Nephron (organoid): ENCODE results near the gene GSAP.
A peak's percentile ranks its signal among the peaks of the same experiment; 100 is the strongest.

Experiments used
- H3K27ac Mint-ChIP-seq, 3 experiments: 2 replicates each; pipeline ENCODE4 v1.8.0; 2020; ENCODE audit warnings: mixed read lengths in 3 of 3, mild to moderate bottlenecking in 2 of 3, moderate library complexity in 1 of 3
- H3K27me3 Mint-ChIP-seq: 2 replicates; pipeline ENCODE4 v1.8.0; 2021; ENCODE audit warnings: low read depth, mild to moderate bottlenecking, moderate library complexity, mixed read lengths
- H3K36me3 Mint-ChIP-seq: 2 replicates; pipeline ENCODE4 v1.8.0; 2020; ENCODE audit warnings: low read depth, mixed read lengths
- H3K4me1 Mint-ChIP-seq: 2 replicates; pipeline ENCODE4 v1.8.0; 2020; ENCODE audit warnings: mixed read lengths
- H3K4me3 Mint-ChIP-seq, 3 experiments: 2 replicates each; pipeline ENCODE4 v1.8.0; 2020; ENCODE audit warnings: mild to moderate bottlenecking in 3 of 3, mixed read lengths in 3 of 3, moderate library complexity in 2 of 3
- H3K9me3 Mint-ChIP-seq: 2 replicates; pipeline ENCODE4 v1.8.0; 2020; ENCODE audit warnings: mixed read lengths
- CTCF ChIP-seq, 3 experiments: fragments of 200-600 bp; sonication (generic); IDR thresholded peaks; one replicate each; pipeline ENCODE4 v1.5.0; 2021; ENCODE audit warnings: antibody characterized with exemption in 3 of 3; ENCODE audit not compliant: unreplicated experiment in 3 of 3

Gene GSAP

GRCh38 chr7:77395626-77396025 lies 20.5 kb downstream of the GSAP start:
- Mint-ChIP-seq H3K4me1 (peaks cover 6% of the 10 kb centered on the region), H3K27ac (no peak overlapping the region), H3K9me3 (no peaks in the 10 kb centered on the region), H3K4me3 (no peak overlapping the region), H3K27me3 (peaks cover 5% of the 10 kb centered on the region), H3K36me3 (no peaks in the 10 kb centered on the region)
- no peak for TF ChIP-seq CTCF (IDR thresholded peaks at IDR 0.05; ENCODE audit: unreplicated experiment in 3 of 3)

DNA sequence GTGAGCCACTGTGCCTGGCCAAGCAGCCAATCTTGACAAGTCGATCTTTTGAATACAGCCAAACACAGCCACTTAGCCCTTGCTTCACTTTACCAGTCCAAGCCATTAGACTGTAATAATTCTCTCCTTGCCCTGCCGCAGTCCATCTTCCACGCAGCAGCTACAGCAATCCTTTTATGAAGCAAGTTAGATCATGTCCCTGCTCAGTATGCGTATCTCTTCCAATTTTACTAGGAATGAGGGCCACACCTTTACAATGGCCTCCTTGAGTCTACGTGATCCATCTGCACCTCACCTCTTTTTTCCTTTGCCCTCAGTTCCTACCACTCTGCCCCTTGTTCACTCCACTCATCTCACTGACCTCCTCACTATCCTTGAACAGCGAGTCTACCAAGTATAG lies 22.2 kb downstream of the GSAP start:
- Mint-ChIP-seq H3K9me3 (no peaks in the 10 kb centered on the region), H3K36me3 (peaks cover under 1% of the 10 kb centered on the region), H3K4me1 (peaks cover 6% of the 10 kb centered on the region), H3K27ac (no peak overlapping the region), H3K4me3 (no peak overlapping the region), H3K27me3 (peaks cover 5% of the 10 kb centered on the region)
- no peak for TF ChIP-seq CTCF (IDR thresholded peaks at IDR 0.05; ENCODE audit: unreplicated experiment in 3 of 3)

DNA sequence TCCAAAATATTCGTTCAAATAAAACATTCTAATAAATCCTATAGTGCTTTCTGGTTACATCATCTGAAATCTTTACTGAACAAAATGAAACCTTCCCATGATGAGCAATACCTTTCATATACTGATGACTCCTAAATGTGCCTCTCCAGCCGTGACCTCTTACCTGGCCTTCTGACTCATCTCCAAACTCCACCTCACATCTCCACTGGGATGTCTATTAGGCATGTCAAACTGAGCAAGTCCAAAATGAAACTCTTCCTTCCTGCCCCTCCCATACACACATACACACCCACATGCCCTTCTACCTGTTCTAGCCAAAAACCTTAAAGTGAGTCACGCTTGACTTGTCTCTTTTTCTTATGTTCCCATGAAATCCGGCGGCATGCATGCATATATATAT lies 22.9 kb downstream of the GSAP start:
- no peaks in the 10 kb centered on the region for H3K9me3 Mint-ChIP-seq
- no peak for TF ChIP-seq CTCF (IDR thresholded peaks at IDR 0.05; ENCODE audit: unreplicated experiment in 3 of 3)
- peaks cover 4% of the 10 kb centered on the region for H3K36me3 Mint-ChIP-seq
- peaks cover 5% of the 10 kb centered on the region for H3K27me3 Mint-ChIP-seq
- H3K27ac Mint-ChIP-seq: no peak overlapping the region
- peaks cover 6% of the 10 kb centered on the region for H3K4me1 Mint-ChIP-seq
- H3K4me3 Mint-ChIP-seq: no peak overlapping the region

DNA sequence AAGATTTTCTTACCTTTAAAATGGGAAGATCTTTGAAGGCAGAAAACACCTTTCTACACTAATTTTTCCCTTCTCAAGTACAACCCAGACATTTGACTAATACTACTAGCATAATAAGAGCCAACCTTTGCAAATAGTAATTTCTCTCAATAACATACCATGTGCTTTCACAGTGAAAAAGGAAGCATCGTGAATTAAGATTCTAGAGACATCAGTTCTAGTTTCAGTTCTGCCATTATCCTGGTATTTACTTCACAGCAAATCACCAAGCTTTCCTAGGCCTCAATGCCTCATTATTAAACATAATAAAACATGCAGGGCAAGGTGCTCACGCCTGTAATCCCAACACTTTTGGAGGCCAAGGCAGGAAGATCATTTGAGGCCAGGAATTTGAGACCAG lies 24.9 kb downstream of the GSAP start:
- TF ChIP-seq CTCF (IDR thresholded peaks at IDR 0.05; ENCODE audit: unreplicated experiment in 3 of 3): no peak
- Mint-ChIP-seq H3K4me3 (no peak overlapping the region), H3K9me3 (no peaks in the 10 kb centered on the region), H3K4me1 (peaks cover 11% of the 10 kb centered on the region), H3K27me3 (peaks cover 5% of the 10 kb centered on the region), H3K27ac (no peak overlapping the region), H3K36me3 (peaks cover 4% of the 10 kb centered on the region)

GRCh38 chr7:77388055-77388641 lies 28.0 kb downstream of the GSAP start:
- peaks cover 5% of the 10 kb centered on the region for H3K27me3 Mint-ChIP-seq
- no peak overlapping the region for H3K27ac Mint-ChIP-seq
- peaks cover 6% of the 10 kb centered on the region for H3K4me1 Mint-ChIP-seq
- peaks cover 4% of the 10 kb centered on the region for H3K36me3 Mint-ChIP-seq
- no peak for TF ChIP-seq CTCF (IDR thresholded peaks at IDR 0.05; ENCODE audit: unreplicated experiment in 3 of 3)
- H3K9me3 Mint-ChIP-seq: no peaks in the 10 kb centered on the region
- no peak overlapping the region for H3K4me3 Mint-ChIP-seq

DNA sequence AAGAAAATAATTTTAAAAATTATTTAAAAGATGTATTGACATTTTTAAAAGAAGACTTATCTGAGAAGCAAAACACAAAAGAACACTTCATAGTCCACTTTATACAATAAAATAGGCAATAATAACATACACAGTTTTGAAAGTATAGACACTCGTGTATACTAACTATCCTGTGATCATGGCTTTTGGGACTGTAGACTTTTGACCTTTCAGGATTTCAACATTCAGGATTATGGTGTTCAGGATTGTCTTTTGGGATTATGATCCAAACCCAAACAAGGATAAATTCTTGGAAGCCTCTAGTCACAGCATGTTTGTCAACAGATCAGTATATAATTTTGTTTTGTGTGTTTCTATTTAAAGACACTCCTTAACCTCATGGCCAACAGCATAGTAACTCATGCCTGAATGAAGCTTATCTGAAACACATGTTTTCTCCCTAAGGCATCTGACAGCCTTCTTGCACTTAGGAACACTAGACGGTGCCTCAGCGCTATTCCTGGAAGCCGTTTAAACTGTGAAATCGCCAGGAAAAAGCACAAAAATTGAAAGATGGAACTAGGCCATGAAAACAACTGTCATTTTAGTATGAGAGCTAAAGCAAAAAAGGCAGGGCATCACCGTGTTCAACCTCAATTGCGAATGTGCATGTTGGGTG lies 29.9 kb downstream of the GSAP start:
- H3K4me1 Mint-ChIP-seq: peaks cover 6% of the 10 kb centered on the region
- H3K27ac Mint-ChIP-seq: peak overlapping the region in 2 of 3 experiments; percentile 3 to 24
- no peak overlapping the region for H3K4me3 Mint-ChIP-seq
- H3K36me3 Mint-ChIP-seq: peaks cover 4% of the 10 kb centered on the region
- no peaks in the 10 kb centered on the region for H3K9me3 Mint-ChIP-seq
- no peak for TF ChIP-seq CTCF (IDR thresholded peaks at IDR 0.05; ENCODE audit: unreplicated experiment in 3 of 3)
- H3K27me3 Mint-ChIP-seq: no peaks in the 10 kb centered on the region
